Pulmonary artery endothelial cell (primary cell): Measurements from ENCODE around the gene MYO5A. TPM values are rescaled to one million over a fixed set of nuclear protein-coding genes. Genes with fewer than 3 reads are reported as not detected.
"Not testable (repeated sequence)": the region's sequence is repeated elsewhere in the genome, so short reads cannot be mapped to it uniquely, and the experiment has no call there.

Source experiments
- DNase-seq: peaks from one replicate; pipeline ENCODE4 v3.0.0-alpha.2; 2011; ENCODE audit warnings: low read depth, low spot score
- total RNA-seq: library from RNA; depleted of rRNA; stranded (reverse); fragments of >200 nt; gene quantifications from 2 replicates; pipeline ENCODE4 v1.2.3, GENCODE V29; 2014

Gene MYO5A
- total RNA-seq, 1 donor from 2014 or later = 183 TPM

DNA sequence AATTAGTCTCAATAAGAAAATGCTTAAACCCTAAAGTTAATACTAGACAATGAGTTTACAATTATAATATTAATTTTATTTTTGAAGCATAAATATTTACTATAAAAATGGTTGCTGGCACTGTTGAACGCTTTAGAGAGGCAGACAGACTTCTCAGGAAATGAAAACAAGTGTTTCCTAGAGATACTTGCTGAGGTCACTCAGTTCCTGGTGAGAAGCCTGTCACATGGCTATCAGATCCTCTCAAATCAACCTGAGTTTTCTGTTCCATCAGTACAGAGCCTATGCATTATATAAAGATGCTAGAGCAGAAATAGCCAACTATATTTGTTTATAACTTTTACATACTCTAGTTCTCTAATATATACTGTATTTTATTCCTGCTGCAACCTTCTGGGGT is 109.2 kb downstream of the MYO5A start:
- peak; percentile 81 for DNase-seq

DNA sequence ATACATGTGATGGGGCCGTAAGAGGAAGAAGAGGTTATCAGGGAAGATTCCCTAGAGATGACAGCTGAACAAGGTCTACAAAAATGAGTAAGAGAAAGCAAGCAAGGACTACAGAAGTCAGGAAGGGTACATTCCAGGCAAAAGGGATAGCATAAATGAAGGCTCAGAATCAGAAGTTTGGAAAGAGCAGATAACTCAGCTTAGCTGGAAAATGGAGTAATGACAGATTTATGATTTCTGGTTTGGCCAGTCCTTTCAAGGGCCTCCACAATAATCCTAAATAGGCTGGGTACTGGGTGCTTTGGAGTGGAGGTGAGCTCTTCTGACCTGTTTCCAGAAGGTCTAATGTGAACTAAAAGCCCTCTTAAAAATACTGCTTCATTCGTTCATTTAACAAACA is 110.7 kb downstream of the MYO5A start:
- DNase-seq = no peak

DNA sequence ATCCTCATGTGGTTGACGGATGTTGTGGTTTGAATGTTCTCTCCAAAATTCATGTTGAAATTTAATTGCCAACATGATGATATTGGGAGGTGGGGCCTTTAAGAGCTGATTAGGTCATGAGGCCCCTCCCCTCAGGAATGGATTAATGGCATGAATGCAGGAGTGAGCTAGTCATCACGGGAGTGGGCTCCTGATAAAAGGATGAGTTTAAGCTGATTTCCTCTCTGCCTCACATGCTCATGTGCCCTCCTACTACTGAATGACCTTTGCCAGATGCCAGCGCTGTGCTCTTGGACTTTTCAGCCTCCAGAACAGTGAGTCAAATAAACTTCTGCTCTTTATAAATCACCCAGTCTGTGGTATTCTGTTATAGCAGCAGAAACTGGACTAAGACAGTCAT is 111.2 kb downstream of the MYO5A start:
- DNase-seq = peak; percentile 71

DNA sequence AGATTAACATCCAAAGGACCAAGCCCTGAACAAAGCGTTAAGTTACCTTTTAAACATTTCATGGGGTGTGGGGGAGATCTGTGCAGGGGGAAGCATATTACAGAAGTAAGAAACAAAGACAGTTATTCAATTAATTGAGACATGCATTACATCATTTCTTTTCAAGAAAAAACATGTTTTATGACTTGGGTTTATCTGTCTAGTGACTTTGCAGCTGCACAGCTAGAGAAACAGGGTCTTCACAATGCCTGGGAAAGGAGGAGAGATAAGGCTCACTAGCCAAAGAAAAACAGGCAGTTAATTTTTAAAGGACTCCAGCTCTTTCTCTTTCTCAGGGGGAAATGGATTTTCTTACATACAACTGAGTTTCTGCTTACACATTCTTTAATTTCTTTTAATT is 112.1 kb downstream of the MYO5A start:
- not testable (repeated sequence) for DNase-seq

DNA sequence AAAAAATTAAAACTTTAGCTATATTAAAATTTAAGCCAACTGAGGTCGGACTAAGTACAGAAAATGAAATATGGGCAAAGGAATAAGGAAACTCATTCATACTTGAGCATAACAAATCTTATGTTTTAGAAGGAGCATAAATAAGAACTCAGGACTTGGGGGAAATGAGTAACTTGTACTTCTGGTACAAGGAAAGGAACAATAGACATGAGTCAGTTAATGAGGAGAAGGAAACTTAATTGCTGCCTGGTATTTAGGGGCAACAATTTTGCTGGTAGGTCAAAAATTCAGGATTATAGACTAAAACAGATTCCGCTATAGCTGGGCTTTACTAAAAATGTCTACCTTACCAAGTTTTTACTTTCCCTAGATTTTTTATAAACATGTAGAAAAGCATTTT is 113.1 kb downstream of the MYO5A start:
- DNase-seq = peak; percentile 82

DNA sequence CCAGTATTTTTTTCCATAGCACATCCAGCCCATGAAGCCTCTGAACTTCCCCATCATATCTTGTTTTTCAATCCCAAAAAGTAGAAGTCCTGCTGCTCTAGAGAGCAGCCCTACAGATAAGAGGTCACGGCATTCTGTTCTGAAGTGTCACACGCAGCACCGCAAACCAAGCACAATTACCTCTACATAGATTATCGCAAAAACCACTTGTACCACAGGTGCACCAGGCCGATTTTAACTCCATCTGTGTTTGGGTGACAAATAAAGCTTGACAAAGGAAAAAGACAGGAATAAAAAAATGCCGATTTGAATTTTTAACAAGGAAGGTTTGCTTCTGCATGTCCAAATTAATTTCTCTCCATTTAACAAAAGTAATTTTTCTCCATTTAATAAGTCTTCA is 113.7 kb downstream of the MYO5A start:
- DNase-seq = no peak

DNA sequence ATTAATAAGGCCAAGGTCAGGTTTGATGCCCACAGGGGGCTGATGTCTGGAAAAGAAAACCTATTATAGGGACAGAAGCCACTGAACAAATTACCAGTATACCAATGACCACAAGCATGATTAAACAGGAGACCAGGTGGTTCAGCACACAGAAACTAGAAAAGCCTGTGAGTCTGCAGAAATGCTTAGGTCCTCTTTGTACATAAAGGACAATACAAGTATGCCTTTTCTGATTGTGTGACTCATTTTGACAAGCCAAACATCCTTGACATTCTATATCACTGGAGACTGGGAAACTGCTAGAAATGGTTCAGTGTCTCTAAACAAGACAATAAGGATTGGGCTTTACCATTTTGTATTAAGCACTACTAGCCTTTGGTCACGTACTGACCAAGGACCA is 119.9 kb downstream of the MYO5A start:
- peak; percentile 17 for DNase-seq

DNA sequence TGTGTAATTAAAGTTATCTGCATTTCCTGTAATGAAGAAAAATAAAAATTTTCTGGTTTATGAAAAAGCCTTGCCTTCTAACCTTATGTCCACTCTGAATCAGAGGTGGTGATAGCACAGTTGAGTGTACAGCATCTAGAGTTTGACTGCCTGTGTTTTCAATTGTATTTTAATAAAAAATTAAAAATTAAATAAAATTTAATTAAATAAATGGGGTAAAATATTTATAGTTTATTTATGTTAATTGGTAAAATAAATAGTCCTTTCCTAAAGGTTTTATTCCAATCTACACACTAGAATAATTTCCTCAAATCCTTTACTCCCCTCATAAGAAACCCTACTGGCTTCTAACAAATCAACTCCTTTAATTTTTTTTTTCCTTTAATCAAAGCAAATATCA is 121.3 kb downstream of the MYO5A start:
- DNase-seq = no peak

DNA sequence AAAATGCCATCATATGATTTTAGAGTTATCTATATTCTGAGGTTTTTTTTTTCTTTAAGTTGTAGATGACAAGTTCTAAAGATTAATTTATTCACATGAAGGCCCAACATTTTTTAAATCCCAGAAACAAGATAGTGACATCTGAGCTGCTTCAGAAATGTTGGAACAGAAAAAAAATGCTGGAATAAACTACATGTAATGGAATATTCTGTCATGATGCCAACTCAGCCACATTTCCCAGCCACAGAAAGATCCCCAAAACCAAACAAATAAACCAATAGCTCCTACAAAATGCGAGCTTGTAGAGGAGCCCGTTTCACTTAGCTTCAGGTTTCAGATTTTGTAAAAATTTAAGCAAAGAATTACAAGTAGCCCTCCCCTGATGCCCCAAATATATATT is 122.1 kb downstream of the MYO5A start:
- no peak for DNase-seq

DNA sequence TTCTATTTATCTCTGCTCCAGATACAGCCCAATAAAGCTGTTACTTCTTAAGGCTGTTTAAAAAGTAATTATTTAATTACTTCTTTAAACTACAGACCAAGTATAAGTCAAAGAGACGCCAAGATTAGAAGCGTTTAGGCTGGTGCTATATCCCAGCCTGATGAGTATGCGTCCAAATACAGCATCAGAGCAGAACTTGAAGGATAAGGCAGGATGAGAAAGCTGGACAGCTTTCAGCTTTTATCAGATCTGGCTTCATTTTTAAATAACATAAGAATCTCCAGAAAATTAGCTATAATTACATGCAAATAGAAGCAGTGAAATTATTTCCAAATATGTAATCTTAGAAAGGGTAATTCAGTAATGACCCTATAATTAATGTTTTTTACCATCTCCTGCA is 122.8 kb downstream of the MYO5A start:
- DNase-seq = no peak

DNA sequence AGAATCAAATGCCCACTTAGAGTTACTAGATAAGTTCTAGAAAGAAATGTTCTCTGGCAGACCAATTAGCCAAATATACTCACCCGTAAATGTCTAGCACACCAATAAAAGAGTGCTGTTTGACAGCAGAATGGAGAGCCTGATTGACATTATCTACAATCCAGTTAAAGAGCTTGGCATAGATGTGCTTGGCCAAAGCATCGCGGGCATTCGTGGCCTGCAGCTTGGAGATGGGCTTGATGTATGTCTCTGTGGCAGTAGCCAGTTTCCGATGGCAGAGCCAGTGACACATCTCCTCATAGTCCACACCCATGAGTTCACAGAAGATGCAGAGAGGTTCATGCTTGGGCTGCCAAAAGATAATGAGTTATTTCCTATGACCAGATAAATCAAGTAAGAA is 131.6 kb downstream of the MYO5A start:
- DNase-seq = no peak

DNA sequence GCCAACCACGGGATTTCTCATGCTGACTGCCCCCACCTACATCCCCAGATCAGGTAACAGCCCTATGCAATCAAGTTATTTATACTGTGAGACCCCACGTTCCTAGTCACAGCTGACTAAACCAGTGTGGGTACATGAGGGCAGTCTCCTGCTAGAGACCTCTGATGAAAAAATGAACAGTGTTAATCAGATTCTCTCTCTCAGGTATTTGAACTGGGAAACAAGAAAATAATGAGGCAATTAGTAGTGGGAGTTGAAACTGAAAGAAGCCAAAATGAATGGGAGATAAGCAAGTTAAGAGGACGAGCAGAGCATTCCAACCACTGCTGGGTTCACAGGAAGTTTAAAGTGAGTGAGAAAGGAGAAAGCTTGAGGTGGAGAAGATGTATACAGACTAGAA is 134.6 kb downstream of the MYO5A start:
- no peak for DNase-seq

DNA sequence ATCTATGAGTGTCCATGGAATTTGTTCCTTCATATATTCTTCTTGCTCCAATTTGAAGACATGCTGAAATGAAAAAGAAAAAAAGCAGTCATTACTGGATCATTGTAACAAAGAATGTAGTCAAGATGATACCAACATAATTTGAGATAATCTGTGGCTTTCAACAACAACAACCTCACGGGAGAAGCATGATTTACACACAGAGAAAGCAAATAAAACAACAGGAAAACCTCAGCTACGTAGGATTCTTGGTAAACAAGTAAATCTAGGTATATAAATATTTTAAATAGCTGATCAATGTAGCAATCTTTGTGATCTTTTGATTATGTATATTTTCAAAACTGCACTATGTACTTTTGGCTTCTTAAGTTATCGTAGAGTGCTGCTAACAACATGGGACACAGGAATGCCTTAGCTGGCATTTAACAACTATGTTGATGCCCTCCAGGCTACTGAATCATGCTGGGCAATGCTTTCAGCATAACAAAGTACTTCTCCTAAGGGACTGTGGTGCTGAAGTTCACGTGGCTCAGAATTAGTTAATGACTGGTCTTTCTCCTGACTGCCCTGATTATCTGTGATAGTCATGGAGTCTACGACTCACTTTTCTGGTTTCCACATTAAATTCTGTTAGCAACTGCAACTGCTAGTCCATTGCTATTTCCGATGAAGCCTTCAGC is 136.5 kb downstream of the MYO5A start:
- no peak for DNase-seq

DNA sequence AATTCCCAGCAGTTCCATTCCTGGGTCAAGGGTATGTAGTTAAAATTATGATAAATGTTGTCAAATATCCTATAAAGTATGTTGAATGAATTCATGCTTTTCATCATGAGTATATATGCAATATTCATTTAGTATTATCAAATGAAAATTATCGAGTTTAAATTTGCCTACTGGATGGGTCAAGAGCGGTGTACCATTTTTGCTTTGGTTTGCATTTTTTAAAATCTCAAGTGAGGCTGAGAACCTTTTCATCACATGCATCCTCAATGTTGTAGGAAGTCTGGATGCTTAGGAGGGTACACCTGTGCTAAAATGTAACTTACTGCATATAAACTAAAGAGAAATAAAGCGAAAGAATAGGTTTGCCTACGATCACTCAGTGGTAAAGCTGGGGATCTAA is 137.6 kb downstream of the MYO5A start:
- DNase-seq = no peak

DNA sequence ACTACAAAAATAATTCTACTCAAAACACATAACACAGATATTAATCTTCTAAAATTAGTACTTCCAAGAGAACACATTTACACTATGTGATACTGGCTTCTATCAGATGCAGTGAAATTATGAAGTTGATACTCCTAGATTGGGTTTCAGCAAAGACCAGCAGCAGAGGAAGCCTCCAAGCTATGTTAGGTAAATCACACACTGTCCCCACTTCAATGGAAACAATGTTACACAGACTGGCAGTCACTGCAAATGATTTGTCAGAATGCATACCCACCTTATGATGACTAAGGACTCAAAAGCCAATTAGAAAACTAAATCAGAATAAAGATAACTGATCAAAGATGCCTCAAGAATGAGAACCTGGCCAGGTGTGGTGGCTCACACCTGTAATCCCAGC is 143.0 kb downstream of the MYO5A start:
- no peak for DNase-seq

DNA sequence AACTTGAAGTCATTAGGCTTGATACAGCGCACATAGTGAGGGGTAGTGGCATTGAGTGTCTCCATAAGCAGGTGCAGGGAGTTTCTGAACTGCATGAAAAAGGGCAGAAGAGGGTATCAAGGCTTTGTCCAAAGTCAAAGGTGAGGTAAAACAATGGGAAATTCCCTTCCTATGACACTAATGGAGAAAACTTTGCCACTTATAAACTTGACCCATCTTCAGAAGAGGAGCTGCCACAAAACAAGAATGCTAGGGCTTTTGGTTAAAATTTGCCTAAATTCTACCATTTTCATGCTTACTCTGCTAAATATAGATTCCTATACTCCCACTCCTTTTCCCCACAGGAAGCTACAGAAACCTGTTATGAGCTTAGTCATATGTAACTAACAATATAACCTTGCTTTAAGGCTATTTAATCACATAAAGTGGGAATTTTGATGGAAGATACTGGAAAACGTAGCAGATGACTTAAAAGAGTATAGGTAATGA is 145.5 kb downstream of the MYO5A start:
- DNase-seq = peak; percentile 8

DNA sequence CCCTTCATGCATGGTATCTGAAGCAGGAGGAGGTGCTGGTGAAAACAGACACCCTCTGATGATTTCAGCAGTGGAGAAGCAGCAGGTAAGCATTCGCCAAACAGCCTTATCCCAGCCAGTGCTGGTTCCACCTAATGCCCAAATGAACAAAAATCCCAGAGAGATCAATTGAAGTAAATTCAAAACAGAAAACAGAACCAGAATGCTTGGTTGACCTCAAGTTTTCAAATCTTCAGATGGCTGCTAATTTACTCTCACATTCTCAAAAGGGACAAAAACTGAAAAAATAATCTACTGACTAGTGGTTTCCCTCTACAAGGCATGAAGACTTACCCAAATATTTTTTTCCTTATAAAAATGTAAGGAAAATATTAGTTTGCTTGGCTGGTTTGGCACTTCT is 146.0 kb downstream of the MYO5A start:
- DNase-seq = no peak

DNA sequence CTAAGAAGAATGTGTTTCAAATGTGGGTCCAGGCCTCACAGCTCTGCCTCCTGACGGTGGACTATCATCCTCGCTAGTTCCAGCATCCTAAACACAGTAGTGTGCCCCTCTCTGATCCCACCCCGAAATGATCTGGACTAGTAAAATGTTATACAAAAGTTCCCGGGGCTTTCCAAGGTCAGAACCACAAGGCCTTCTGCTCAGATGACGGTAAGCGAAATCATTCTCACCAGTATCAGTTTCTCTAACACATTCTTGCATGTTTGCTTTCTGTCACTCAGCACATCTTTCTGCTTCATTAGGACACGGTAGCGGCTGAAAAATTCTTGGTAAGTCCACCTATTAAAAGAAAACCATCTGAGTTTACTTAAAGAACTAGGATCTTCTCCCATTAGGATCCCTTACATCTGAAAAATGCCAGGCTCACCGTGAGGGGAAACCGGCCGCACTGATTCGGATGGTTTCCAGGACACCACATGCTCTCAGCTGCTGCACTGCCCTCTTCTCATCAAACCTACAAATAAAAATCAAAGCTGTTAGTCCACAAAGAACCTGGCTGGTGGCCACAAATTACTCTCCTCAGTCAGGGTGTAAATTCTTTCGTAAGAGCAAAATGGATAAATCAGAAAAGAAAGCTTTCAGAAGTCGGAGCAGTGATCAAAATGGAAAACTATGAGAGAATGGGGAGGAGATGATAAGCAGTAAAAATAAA is 149.1 kb downstream of the MYO5A start:
- DNase-seq = no peak

DNA sequence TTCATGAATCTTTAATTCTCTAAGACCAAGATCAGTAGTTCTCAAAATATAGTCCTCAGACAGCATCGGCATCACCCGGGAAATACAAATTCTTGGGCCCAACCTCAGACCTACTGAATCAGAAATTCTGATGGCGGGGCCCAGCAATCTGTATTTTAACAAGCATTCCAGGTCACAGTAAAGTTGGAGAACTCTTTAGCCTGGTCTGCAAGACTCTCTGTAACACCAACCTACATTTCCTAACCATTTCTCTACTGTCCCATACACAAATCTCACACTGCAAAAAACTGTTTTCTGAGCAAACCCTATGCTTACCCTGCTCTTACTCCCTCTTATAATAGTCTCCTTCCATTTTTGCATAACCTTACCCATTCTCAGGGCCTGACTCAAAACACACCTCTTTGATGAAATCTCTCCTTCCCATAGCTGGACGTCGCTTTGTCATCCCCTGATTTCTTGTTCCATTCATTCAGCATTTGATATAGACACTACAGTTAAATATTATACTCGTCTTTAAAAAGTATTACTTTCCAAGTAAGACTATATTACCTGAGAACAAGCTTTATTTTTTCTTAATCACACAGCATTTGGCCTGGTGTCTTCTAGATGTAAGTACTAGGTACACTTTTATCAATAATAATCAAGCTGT is 149.8 kb downstream of the MYO5A start:
- DNase-seq = no peak

DNA sequence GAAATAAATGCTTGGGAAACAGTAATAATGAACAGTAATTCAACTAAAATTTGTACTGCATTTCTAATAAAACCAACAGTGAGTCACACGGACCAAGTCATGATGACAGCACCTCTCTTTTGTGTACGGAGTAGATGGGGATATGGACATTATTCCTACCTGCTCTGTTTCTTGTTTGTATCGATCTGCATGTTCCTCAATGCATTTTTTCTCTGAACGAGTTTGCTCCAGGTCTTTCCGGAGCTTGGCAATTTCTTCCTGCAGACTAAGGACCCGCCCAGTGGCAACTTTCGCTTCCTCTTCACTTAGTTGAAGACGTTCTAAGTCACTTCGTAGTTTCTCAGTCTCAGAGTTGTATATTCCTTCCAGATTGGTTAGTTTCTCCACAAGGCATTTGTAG is 158.7 kb downstream of the MYO5A start:
- no peak for DNase-seq

DNA sequence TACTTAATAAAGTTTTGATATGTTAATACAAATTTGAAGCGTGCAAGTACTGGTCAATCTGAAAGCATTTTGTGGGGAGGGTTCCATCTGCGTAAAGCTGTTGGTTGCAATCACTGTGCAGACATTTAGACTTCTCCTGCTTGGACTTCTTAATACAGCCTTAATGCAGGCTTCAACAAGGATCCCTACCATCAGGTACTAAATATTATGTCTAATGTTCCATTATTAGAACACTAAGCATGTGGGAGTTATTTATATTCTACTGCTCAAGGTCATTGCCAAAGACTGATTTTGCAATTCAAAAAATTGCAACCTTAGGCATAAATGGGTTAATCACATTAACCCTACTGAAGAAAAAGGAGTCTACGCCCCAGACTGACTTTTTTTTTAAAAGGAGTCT is 159.2 kb downstream of the MYO5A start:
- DNase-seq = no peak

DNA sequence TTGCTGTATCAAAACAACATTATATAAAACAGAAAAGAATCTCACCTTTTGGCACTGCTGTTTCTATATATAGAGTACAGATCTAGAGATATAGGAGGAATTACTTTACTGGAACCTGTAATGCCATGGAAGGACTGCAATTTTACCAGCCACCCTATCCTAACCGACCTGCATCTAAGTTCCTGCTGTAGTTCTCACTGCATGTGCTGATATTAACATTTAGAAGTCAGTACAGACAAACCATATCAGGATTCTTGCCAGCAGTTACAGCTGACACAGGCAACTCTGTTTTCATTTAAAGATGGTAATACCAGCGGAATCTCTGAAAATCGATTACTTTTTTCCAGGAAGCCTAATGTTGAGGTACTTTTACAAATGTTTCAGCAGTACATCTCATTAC is 159.7 kb downstream of the MYO5A start:
- no peak for DNase-seq

DNA sequence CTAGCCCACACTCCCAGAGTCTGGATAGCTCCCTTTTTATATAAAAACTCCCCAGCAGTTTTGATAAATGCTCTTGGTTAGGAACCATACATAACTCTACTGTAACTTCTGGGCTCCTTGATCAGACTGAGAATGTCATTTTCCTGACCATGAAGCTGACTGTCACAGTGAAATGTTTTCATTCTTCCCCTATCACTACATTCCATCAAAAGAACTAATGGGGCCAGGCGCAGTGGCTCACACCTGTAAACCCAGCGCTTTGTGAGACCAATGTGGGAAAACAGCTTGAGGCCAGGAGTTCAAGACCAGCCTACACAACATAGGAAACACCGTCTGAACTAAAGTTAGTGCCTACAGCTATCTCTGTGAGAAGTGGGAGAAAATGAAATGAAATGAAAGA is 160.3 kb downstream of the MYO5A start:
- DNase-seq = no peak
